Choroid plexus epithelial cell (primary cell): ENCODE data around the gene SGSM1.

Experiments used
- DNase-seq: peaks from one replicate; pipeline ENCODE4 v3.0.0-alpha.2; 2010; ENCODE audit warnings: low read depth
- H3K4me3 ChIP-seq: 2 replicates; pipeline ENCODE4 v1.5.1; 2011; ENCODE audit warnings: low read depth, mild to moderate bottlenecking, control low read depth, low read length, moderate library complexity
- CTCF ChIP-seq: conservative IDR thresholded peaks from 2 replicates; pipeline ENCODE4 v1.5.1; 2011; ENCODE audit warnings: low read depth, mild to moderate bottlenecking, control low read depth, inconsistent platforms, low read length, moderate library complexity

The SGSM1 gene

GRCh38 chr22:24809331-24809730, 3.3 kb downstream of the SGSM1 start:
- no peak for DNase-seq
- H3K4me3 ChIP-seq: no peak overlapping the region
- no peak for TF ChIP-seq CTCF

DNA sequence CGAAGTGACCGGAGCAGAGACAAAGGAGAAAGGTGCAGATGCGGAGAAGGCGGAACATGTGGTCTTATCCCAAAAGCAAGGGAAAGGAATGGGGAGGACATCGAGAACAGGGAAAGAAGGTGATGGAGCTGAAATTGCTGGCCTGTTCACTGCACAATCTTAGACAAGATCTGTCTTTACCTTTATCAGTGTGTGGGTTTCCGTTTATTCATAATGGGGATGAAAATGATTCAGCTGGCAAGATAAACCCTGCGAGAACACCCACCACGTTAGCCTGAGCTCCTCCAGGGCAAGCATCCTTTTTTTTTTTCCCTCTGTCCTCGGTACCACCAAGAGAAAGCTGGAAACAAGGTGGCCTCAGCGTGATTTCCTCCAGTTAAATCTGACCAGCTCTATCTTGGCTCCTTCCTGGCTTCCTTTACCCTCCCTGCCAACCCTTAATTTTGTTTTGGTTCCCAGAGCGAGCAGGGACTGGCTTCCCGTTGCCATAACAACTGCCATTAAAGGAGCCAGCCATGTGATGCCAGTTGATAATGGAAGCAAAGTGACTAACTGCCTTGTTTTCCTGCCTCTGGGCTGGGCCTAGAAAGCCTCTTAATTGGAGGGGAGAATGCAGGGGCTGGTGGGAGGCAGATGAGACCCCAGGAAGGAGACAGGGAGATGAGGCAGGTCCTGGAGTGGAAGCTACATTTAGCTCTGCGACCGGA, 4.2 kb downstream of the SGSM1 start:
- no peak overlapping the region for H3K4me3 ChIP-seq
- TF ChIP-seq CTCF: no peak
- DNase-seq: no peak

- TF ChIP-seq CTCF: no peak
- DNase-seq: no peak
- H3K4me3 ChIP-seq: no peak overlapping the region
Measured at GRCh38 chr22:24812950-24813775, 7.2 kb downstream of the SGSM1 start.

- no peak for TF ChIP-seq CTCF
- no peak overlapping the region for H3K4me3 ChIP-seq
- no peak for DNase-seq
Measured at GRCh38 chr22:24813861-24814770, 8.1 kb downstream of the SGSM1 start.

GRCh38 chr22:24816806-24817205, 10.8 kb downstream of the SGSM1 start:
- TF ChIP-seq CTCF: no peak
- no peak overlapping the region for H3K4me3 ChIP-seq
- DNase-seq: no peak

GRCh38 chr22:24819487-24819886, 13.5 kb downstream of the SGSM1 start:
- DNase-seq: no peak
- no peak for TF ChIP-seq CTCF
- no peak overlapping the region for H3K4me3 ChIP-seq
